Thymus (tissue), 11 donors: Measurements from ENCODE around the gene JAG1. TPM values are rescaled to one million over a fixed set of nuclear protein-coding genes. Genes with fewer than 3 reads are reported as not detected.

Experiments used
- DNase-seq, 9 donors: peaks; one replicate each; pipeline ENCODE4 v3.0.0-alpha.2; 2013; ENCODE audit warnings: low spot score in 9 of 9, low read depth in 6 of 9, missing footprints in 1 of 9
- H3K27ac ChIP-seq, 2 donors: one replicate each; pipeline ENCODE4 v1.5.1; 2013; ENCODE audit warnings: control low read depth in 1 of 2, low read depth in 1 of 2, low read length in 1 of 2, mild to moderate bottlenecking in 1 of 2, moderate library complexity in 1 of 2
- H3K27me3 ChIP-seq, 2 donors: one replicate each; pipeline ENCODE4 v1.5.1; 2013; ENCODE audit warnings: low read length in 1 of 2; ENCODE audit not compliant: control insufficient read depth in 2 of 2, insufficient read depth in 1 of 2
- H3K36me3 ChIP-seq, 2 donors: one replicate each; pipeline ENCODE4 v1.5.1; 2013; ENCODE audit warnings: low read length in 1 of 2, mild to moderate bottlenecking in 1 of 2, moderate library complexity in 1 of 2; ENCODE audit not compliant: control insufficient read depth in 2 of 2, insufficient read depth in 2 of 2
- H3K4me1 ChIP-seq, 2 donors: one replicate each; pipeline ENCODE4 v1.5.1; 2013; ENCODE audit warnings: low read length in 2 of 2; ENCODE audit not compliant: control insufficient read depth in 2 of 2, insufficient read depth in 2 of 2
- H3K4me3 ChIP-seq, 2 donors: one replicate each; pipeline ENCODE4 v1.5.1; 2013; ENCODE audit warnings: low read length in 2 of 2, control low read depth in 1 of 2, mild to moderate bottlenecking in 1 of 2
- H3K9me3 ChIP-seq, 2 donors: one replicate each; pipeline ENCODE4 v1.5.1; 2013; ENCODE audit warnings: low read length in 1 of 2, mild to moderate bottlenecking in 1 of 2; ENCODE audit not compliant: control insufficient read depth in 2 of 2, insufficient read depth in 1 of 2
- WGBS: extraction: QIAGEN DNeasy Blood & Tissue Kit; methylation state at CpG from one replicate; pipeline ENCODE4 v1.1.7; 2013; 5-methylcytosine and 5-hydroxymethylcytosine counted together
- polyA plus RNA-seq: library from polyadenylated mRNA; stranded (reverse); fragments of 200-250 nt; gene quantifications from one replicate; pipeline ENCODE4 v1.2.3, GENCODE V29; 2013
- total RNA-seq: library from RNA; stranded (reverse); fragments of 120-200 nt; gene quantifications from one replicate; pipeline ENCODE4 v1.2.4, GENCODE V29; 2013
- donor health status: healthy.

Gene JAG1
- total and polyA plus RNA-seq, 2 donors: 8.1 to 18.4 TPM

GRCh38 chr20:10633718-10634117 is 40.1 kb downstream of the JAG1 start:
- Histone ChIP-seq H3K9me3 (no peaks in the 10 kb centered on the region), H3K27ac (peak overlapping the region in 1 of 2 donors; percentile 24), H3K4me3 (no peak overlapping the region), H3K27me3 (no peaks in the 10 kb centered on the region), H3K36me3 (no peaks in the 10 kb centered on the region), H3K4me1 (peaks cover 0 to 20% of the 10 kb centered on the region in 2 donors)
- WGBS: 87% methylated on average over 5 of the region's 5 CpGs
- peak in 2 of 9 donors; percentile 11 to 47 for DNase-seq

GRCh38 chr20:10632721-10633509 is 40.9 kb downstream of the JAG1 start:
- Histone ChIP-seq H3K27ac (peak overlapping the region; percentile 3 to 18), H3K9me3 (no peaks in the 10 kb centered on the region), H3K27me3 (no peaks in the 10 kb centered on the region), H3K4me1 (peaks cover 0 to 20% of the 10 kb centered on the region in 2 donors), H3K36me3 (no peaks in the 10 kb centered on the region), H3K4me3 (no peak overlapping the region)
- 94% methylated on average over 13 of the region's 13 CpGs for WGBS
- DNase-seq: no peak

- no peak overlapping the region for H3K4me3 ChIP-seq
- no peak overlapping the region for H3K27ac ChIP-seq
- H3K27me3 ChIP-seq: no peaks in the 10 kb centered on the region
- no peak for DNase-seq
- WGBS: 97% methylated on average over 4 of the region's 4 CpGs
- H3K4me1 ChIP-seq: peaks cover 0 to 16% of the 10 kb centered on the region in 2 donors
- H3K9me3 ChIP-seq: no peaks in the 10 kb centered on the region
- no peaks in the 10 kb centered on the region for H3K36me3 ChIP-seq
These were observed 42.7 kb downstream of the JAG1 start for GRCh38 chr20:10631126-10631525.

- H3K4me3 ChIP-seq: no peak overlapping the region
- no peaks in the 10 kb centered on the region for H3K27me3 ChIP-seq
- no peak overlapping the region for H3K27ac ChIP-seq
- no peaks in the 10 kb centered on the region for H3K36me3 ChIP-seq
- no peak for DNase-seq
- WGBS: 98% methylated on average over 9 of the region's 9 CpGs
- H3K4me1 ChIP-seq: peaks cover 0 to 16% of the 10 kb centered on the region in 2 donors
- no peaks in the 10 kb centered on the region for H3K9me3 ChIP-seq
These were observed 43.7 kb downstream of the JAG1 start for GRCh38 chr20:10629946-10630650.

GRCh38 chr20:10626896-10627295 is 46.9 kb downstream of the JAG1 start:
- DNase-seq: no peak
- Histone ChIP-seq H3K4me1 (no peaks in the 10 kb centered on the region), H3K9me3 (no peaks in the 10 kb centered on the region), H3K4me3 (no peak overlapping the region), H3K27ac (no peak overlapping the region), H3K36me3 (peaks cover 0 to 3% of the 10 kb centered on the region in 2 donors), H3K27me3 (no peaks in the 10 kb centered on the region)
- 94% methylated on average over 3 of the region's 3 CpGs for whole genome bisulfite sequencing

DNA sequence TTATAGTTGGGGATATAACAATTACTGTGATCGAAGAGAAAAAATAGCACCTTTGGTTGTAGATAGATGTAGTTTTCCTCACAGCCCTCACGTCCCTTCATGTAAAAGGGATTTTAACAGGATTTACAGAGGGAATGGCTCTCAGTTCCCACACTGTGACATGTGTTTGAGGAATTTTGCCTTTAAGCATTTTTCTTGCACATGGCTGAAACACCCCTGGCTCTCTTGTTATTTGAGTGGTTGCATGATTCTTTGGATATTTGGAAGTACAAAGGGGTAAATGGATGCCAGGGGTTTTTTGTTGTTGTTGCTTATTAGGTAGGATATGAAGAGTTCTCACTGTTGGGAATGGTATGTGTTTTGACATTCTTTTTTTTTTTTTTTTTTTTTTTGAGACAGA is 48.2 kb downstream of the JAG1 start:
- H3K27ac ChIP-seq: no peak overlapping the region
- H3K9me3 ChIP-seq: no peaks in the 10 kb centered on the region
- DNase-seq: no peak
- whole genome bisulfite sequencing: 98% methylated on average over 2 of the region's 2 CpGs
- no peak overlapping the region for H3K4me3 ChIP-seq
- no peaks in the 10 kb centered on the region for H3K4me1 ChIP-seq
- H3K36me3 ChIP-seq: peaks cover 0 to 3% of the 10 kb centered on the region in 2 donors
- H3K27me3 ChIP-seq: no peaks in the 10 kb centered on the region

- Histone ChIP-seq H3K4me3 (no peak overlapping the region), H3K27ac (no peak overlapping the region), H3K4me1 (no peaks in the 10 kb centered on the region), H3K9me3 (no peaks in the 10 kb centered on the region), H3K27me3 (no peaks in the 10 kb centered on the region), H3K36me3 (peaks cover 0 to 3% of the 10 kb centered on the region in 2 donors)
- DNase-seq: no peak
- 95% methylated on average over 16 of the region's 16 CpGs for WGBS
These were observed 51.0 kb downstream of the JAG1 start for GRCh38 chr20:10622657-10623418.

- Histone ChIP-seq H3K36me3 (peaks cover 0 to 3% of the 10 kb centered on the region in 2 donors), H3K27ac (no peak overlapping the region), H3K9me3 (no peaks in the 10 kb centered on the region), H3K27me3 (no peaks in the 10 kb centered on the region), H3K4me3 (no peak overlapping the region), H3K4me1 (no peaks in the 10 kb centered on the region)
- 90% methylated on average over 3 of the region's 3 CpGs for WGBS
- DNase-seq: no peak
These were observed 52.6 kb downstream of the JAG1 start for GRCh38 chr20:10621149-10621548.

DNA sequence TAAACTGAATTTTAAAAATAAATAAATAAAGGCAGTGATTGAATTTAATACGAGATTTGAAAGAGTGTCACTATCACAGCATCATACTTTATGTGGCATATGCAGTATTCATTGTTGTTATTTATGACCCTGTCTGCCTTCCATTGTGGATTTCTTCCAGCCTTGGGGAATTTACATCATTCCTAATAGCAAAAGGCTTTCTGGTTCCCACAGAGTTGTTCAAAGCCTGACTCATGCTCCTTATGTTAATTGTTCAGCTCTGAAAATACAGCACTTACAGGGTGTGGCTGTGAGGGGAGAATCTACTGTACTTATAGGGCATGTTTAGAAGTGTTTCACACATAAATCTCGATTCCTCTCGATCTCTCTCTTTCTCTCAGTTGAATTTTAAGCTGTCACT is 54.4 kb downstream of the JAG1 start:
- H3K4me1 ChIP-seq: no peaks in the 10 kb centered on the region
- WGBS: 97% methylated on average over 3 of the region's 3 CpGs
- no peak for DNase-seq

More for the DNA sequence above, 54.4 kb downstream of the JAG1 start:
- H3K9me3 ChIP-seq: no peaks in the 10 kb centered on the region
- H3K27ac ChIP-seq: no peak overlapping the region
- H3K4me3 ChIP-seq: no peak overlapping the region
- H3K27me3 ChIP-seq: no peaks in the 10 kb centered on the region
- H3K36me3 ChIP-seq: peaks cover 0 to 3% of the 10 kb centered on the region in 2 donors
